ENCODE measurements around the gene SLC18B1.
A peak's percentile ranks its signal among the peaks of the same experiment; 100 is the strongest.

The SLC18B1 gene

DNA sequence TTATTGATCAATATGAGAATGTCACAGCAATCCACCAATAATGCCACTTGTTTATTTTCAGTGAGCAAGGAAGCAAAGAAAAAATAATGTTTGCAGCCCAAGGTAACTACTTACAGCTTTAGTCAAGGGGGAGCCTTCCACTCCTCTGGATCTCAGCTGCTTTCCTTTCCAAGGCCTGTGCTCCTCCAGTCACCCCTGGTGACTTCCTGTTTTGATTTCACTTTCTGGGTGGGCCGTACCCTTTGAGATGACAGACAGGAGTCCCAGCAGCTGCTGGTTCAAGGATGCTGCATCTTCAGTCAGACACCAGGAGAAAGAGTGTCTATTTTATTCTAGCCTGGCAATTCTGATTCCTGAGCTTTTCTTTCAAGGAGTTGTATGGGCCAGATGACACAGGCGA is 35.2 kb downstream of the SLC18B1 start:
- H3K4me3 ChIP-seq (replicated peaks in 1 of 2; ENCODE audit: low read depth in 2 of 2, low read length in 2 of 2): no peak overlapping the region
- TF ChIP-seq, protein P1, sequence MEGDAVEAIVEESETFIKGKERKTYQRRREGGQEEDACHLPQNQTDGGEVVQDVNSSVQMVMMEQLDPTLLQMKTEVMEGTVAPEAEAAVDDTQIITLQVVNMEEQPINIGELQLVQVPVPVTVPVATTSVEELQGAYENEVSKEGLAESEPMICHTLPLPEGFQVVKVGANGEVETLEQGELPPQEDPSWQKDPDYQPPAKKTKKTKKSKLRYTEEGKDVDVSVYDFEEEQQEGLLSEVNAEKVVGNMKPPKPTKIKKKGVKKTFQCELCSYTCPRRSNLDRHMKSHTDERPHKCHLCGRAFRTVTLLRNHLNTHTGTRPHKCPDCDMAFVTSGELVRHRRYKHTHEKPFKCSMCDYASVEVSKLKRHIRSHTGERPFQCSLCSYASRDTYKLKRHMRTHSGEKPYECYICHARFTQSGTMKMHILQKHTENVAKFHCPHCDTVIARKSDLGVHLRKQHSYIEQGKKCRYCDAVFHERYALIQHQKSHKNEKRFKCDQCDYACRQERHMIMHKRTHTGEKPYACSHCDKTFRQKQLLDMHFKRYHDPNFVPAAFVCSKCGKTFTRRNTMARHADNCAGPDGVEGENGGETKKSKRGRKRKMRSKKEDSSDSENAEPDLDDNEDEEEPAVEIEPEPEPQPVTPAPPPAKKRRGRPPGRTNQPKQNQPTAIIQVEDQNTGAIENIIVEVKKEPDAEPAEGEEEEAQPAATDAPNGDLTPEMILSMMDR (IDR thresholded peaks at IDR 0.05; ENCODE audit: low read depth, low read length): no peak
- no peak for DNase-seq (ENCODE audit: low read depth in 2 of 2)

DNA sequence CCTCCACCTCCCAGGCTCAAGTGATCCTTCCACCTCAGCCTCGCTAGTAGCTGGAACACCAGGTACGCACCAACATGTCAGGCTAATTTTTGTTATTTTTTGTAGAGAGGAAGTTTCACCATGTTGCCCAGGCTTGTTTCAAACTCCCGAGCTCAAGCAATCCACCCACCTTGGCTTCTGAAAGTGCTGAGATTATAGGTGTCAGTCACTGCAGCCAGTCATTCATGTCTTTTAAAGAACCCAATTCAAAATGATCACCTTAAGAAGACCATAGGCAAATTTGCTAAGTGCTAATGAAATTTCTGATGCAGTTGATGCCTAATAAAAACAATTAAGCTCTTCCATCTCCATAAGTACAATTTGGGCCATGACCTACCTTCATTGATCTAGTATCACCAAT is 38.2 kb downstream of the SLC18B1 start:
- TF ChIP-seq, protein P1 (IDR thresholded peaks at IDR 0.05; ENCODE audit: low read depth, low read length): no peak
- no peak overlapping the region for H3K4me3 ChIP-seq (replicated peaks in 1 of 2; ENCODE audit: low read depth in 2 of 2, low read length in 2 of 2)
- DNase-seq (ENCODE audit: low read depth in 2 of 2): no peak

DNA sequence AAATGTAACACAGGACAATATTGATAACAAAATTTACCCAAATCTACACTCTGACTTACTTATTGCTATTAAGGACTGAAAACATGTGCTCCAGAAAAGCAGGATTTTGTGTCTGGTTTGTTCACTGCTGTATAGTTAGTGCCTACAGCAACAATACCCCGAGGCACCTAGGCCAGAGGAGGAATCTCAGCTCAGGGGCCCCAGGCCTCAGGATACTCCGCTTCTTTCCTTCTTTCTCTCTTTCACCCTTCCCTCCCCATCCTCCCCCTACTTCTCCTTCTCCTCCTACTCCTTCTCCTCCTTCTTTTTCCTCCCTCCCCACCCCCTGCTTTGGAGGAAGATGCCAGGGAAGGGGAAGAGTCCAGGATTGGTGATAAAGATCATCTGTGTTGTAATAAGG is 39.7 kb downstream of the SLC18B1 start:
- no peak for DNase-seq (ENCODE audit: low read depth in 2 of 2)
- H3K4me3 ChIP-seq (replicated peaks in 1 of 2; ENCODE audit: low read depth in 2 of 2, low read length in 2 of 2): no peak overlapping the region
- TF ChIP-seq, protein P1 (IDR thresholded peaks at IDR 0.05; ENCODE audit: low read depth, low read length): no peak

DNA sequence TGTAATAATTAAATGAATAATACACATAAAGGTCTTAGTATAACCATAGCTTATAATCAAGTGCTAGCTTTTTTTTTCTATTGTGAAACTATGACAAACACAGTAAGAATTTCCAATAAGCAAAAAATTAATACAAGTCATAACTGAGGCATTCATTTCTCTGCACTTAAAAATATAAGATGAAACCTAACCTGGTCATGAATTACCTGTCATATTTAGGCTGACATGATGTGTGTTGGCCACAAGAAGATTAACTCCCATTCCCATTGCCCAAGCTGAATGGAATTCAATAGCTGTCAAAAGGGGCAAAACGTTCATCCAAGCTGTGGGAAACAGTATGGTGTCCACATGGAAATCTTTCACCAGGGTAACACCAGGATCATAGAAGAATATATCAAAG is 46.2 kb downstream of the SLC18B1 start:
- TF ChIP-seq, protein P1 (IDR thresholded peaks at IDR 0.05; ENCODE audit: low read depth, low read length): no peak
- no peak overlapping the region for H3K4me3 ChIP-seq (replicated peaks in 1 of 2; ENCODE audit: low read depth in 2 of 2, low read length in 2 of 2)
- DNase-seq (ENCODE audit: low read depth in 2 of 2): peak in 1 of 2 donors; percentile 11

DNA sequence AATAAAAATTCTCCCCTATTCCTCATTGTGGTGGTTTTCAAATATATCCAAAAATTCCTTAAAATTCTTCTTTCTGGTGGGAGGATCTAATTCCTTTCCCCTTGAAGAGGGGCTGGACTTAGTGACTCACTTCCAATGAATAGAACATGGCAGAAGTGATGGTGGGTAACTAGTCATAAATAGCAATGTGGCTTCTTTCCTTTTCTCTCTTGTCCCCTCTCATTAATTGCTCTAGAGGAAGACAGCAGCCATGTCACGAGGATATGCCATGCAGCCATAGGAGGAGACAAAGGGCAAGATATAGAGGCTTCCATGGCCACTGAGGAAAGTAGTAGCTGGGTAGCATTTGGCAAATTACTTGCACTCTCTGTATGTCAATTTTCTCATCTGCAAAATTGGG is 46.6 kb downstream of the SLC18B1 start:
- no peak overlapping the region for H3K4me3 ChIP-seq (replicated peaks in 1 of 2; ENCODE audit: low read depth in 2 of 2, low read length in 2 of 2)
- DNase-seq (ENCODE audit: low read depth in 2 of 2): no peak
- TF ChIP-seq, protein P1 (IDR thresholded peaks at IDR 0.05; ENCODE audit: low read depth, low read length): no peak

DNA sequence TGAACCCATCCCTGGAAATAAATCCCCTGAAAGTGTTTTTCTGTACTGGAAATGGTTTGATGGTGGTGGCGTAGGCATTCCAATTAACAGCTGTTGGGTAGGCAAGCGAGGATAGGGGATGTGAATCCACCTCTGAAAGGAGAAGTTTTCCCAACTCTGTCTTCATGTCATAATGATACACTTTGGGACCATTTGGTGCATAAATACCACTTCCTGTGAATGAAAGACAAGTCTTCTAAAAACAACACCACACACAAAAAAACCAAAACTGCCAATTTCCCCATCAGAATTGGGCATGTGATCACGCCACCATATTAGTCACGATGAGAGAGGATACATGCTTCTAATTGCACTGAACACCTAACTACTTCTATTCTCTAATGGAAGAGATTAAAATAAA is 47.1 kb downstream of the SLC18B1 start:
- H3K4me3 ChIP-seq (replicated peaks in 1 of 2; ENCODE audit: low read depth in 2 of 2, low read length in 2 of 2): no peak overlapping the region
- TF ChIP-seq, protein P1 (IDR thresholded peaks at IDR 0.05; ENCODE audit: low read depth, low read length): no peak
- DNase-seq (ENCODE audit: low read depth in 2 of 2): no peak

DNA sequence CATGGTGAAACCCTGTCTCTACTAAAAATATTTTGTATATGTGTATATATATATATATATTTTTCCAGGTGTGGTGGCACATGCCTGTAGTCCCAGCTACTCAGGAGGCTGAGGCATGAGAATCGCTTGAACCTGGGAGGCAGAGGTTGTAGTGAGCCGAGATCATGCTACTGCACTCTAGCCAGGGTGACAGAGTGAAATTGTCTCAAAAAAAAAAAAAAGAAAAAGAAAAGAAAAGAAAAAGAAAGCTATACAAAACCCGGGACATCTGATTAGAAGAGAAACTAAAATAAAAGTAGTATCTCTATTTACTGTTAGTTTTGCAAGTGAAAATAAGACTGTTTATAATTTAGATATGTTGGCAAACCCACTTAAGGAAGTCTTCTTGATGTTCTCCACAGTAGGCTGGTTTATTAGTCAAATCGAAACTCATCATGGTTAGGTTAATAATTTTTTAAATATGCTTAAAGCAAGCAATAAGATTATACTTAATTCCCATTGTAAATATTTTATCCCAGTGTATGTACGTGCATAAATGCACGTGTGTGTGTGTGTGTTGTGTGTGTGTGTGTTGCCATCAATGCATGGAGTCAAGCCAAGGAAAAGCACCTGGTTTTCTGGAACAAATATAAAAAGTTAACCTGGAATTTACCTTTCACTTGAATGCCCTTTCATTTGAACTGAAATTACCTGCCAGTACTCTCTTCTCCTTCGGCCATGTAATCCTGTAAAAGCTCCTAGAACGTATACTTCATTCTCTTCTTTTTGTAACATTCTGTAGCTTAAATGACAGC is 47.8 kb downstream of the SLC18B1 start:
- no peak for DNase-seq (ENCODE audit: low read depth in 2 of 2)
- H3K4me3 ChIP-seq (replicated peaks in 1 of 2; ENCODE audit: low read depth in 2 of 2, low read length in 2 of 2): no peak overlapping the region
- TF ChIP-seq, protein P1 (IDR thresholded peaks at IDR 0.05; ENCODE audit: low read depth, low read length): no peak

Measured in cardiac fibroblast (primary cell).